IMR-90 (cell line): ENCODE measurements around the gene ZMYM4. TPM values are rescaled to one million over a fixed set of nuclear protein-coding genes. Genes with fewer than 3 reads are reported as not detected.

ENCODE experiments used
- ATAC-seq: fragments of 200-7000 bp; cut with Tn5 transposase; 2 replicates; pipeline ENCODE4 v1.9.1; 2020; ENCODE audit warnings: low read depth, mild to moderate bottlenecking, moderate library complexity
- BruUV-seq: library from RNA; stranded (reverse); fragments of 400-500 nt; replicated peaks from 2 replicates; lab custom pipeline; 2021; lab: Mats Ljungman, UMichigan
- CTCF ChIA-PET: fragments of 300-600 bp; formaldehyde crosslinking; extraction: SDS; loops from one replicate; lab custom pipeline; 2021; ENCODE audit warnings: antibody characterized with exemption; lab: Yijun Ruan, JAX
- POLR2A ChIA-PET: fragments of 300-600 bp; sonication (Branson Sonifier 250); formaldehyde crosslinking; loops from one replicate; lab custom pipeline; 2022; ENCODE audit warnings: antibody characterized with exemption; ENCODE audit not compliant: unreplicated experiment; lab: Charles Lee
- DNase-seq: peaks from one replicate; pipeline ENCODE4 v3.0.0; 2013
- H2AFZ ChIP-seq: replicated peaks from 2 replicates; pipeline ENCODE3; 2013; ENCODE audit warnings: low read length, mild to moderate bottlenecking; ENCODE audit not compliant: poor library complexity
- H2AK5ac ChIP-seq: 2 replicates; pipeline ENCODE4 v1.6.1; 2013; ENCODE audit warnings: low read depth, low read length, inconsistent platforms
- H2AK9ac ChIP-seq: replicated peaks from 2 replicates; pipeline ENCODE3; 2013; ENCODE audit warnings: mild to moderate bottlenecking, low read depth, low read length, moderate library complexity; ENCODE audit not compliant: poor library complexity
- H2BK120ac ChIP-seq: 2 replicates; pipeline ENCODE4 v1.6.1; 2013; ENCODE audit warnings: low read depth, low read length, inconsistent platforms
- H2BK15ac ChIP-seq: 3 replicates; pipeline ENCODE4 v1.6.1; 2013; ENCODE audit warnings: low read depth, low read length, inconsistent platforms
- H2BK20ac ChIP-seq: 2 replicates; pipeline ENCODE4 v1.6.1; 2013; ENCODE audit warnings: low read depth, mild to moderate bottlenecking, inconsistent platforms, low read length, moderate library complexity
- H2BK5ac ChIP-seq: 2 replicates; pipeline ENCODE4 v1.6.1; 2013; ENCODE audit warnings: mild to moderate bottlenecking, low read depth, low read length, inconsistent platforms; ENCODE audit not compliant: poor library complexity, severe bottlenecking
- H3K14ac ChIP-seq: replicated peaks from 2 replicates; pipeline ENCODE4 v1.6.1; 2013; ENCODE audit warnings: low read depth, low read length, inconsistent platforms
- H3K18ac ChIP-seq: 2 replicates; pipeline ENCODE4 v1.6.1; 2013; ENCODE audit warnings: low read depth, low read length, control low read depth
- H3K23ac ChIP-seq: 2 replicates; pipeline ENCODE4 v1.6.1; 2013; ENCODE audit warnings: low read depth, low read length, inconsistent platforms
- H3K27ac ChIP-seq: 2 replicates; pipeline ENCODE4 v1.5.1; 2013; ENCODE audit warnings: mild to moderate bottlenecking, control low read depth, low read length; ENCODE audit not compliant: insufficient read depth
- H3K27me3 ChIP-seq: 2 replicates; pipeline ENCODE4 v1.6.1; 2013; ENCODE audit warnings: low read length; ENCODE audit not compliant: control insufficient read depth, insufficient read depth
- H3K36me3 ChIP-seq: 2 replicates; pipeline ENCODE4 v1.6.1; 2013; ENCODE audit warnings: low read length, mixed read lengths; ENCODE audit not compliant: control insufficient read depth, insufficient read depth
- H3K4ac ChIP-seq: 2 replicates; pipeline ENCODE4 v1.6.1; 2013; ENCODE audit warnings: low read depth, low read length, inconsistent platforms
- H3K4me1 ChIP-seq: 2 replicates; pipeline ENCODE4 v1.6.1; 2013; ENCODE audit warnings: low read length, mixed read lengths; ENCODE audit not compliant: control insufficient read depth, insufficient read depth
- H3K4me2 ChIP-seq: 2 replicates; pipeline ENCODE4 v1.6.1; 2013; ENCODE audit warnings: low read depth, mild to moderate bottlenecking, control low read depth, low read length, moderate library complexity
- H3K4me3 ChIP-seq: 2 replicates; pipeline ENCODE4 v1.5.1; 2013; ENCODE audit warnings: low read depth, mild to moderate bottlenecking, control low read depth, low read length, moderate library complexity; ENCODE audit not compliant: insufficient read depth
- H3K56ac ChIP-seq: 2 replicates; pipeline ENCODE4 v1.6.1; 2013; ENCODE audit warnings: low read length, inconsistent platforms; ENCODE audit not compliant: insufficient read depth; ENCODE audit errors: extremely low read depth
- H3K79me1 ChIP-seq, 2 experiments: 2 replicates each; pipeline ENCODE4 v1.6.1; 2013; ENCODE audit warnings: low read length in 2 of 2, inconsistent platforms in 1 of 2, low read depth in 1 of 2
- H3K9ac ChIP-seq: 2 replicates; pipeline ENCODE4 v1.6.1; 2013; ENCODE audit warnings: low read depth, low read length, control low read depth
- H3K9me1 ChIP-seq: 2 replicates; pipeline ENCODE4 v1.6.1; 2013; ENCODE audit warnings: low read length, inconsistent platforms; ENCODE audit not compliant: insufficient read depth
- H3K9me3 ChIP-seq: 2 replicates; pipeline ENCODE4 v1.6.1; 2013; ENCODE audit warnings: low read length; ENCODE audit not compliant: control insufficient read depth, insufficient read depth
- H4K20me1 ChIP-seq: 2 replicates; pipeline ENCODE4 v1.6.1; 2013; ENCODE audit warnings: low read length, inconsistent platforms; ENCODE audit not compliant: insufficient read depth
- H4K5ac ChIP-seq: 2 replicates; pipeline ENCODE4 v1.6.1; 2013; ENCODE audit warnings: mild to moderate bottlenecking, low read depth, low read length, control low read depth
- H4K8ac ChIP-seq, 2 experiments: 2 replicates each; pipeline ENCODE4 v1.6.1; 2013; ENCODE audit warnings: low read depth in 2 of 2, low read length in 2 of 2, control low read depth in 1 of 2, inconsistent platforms in 1 of 2
- H4K91ac ChIP-seq: 2 replicates; pipeline ENCODE4 v1.6.1; 2013; ENCODE audit warnings: low read depth, low read length, inconsistent platforms; ENCODE audit not compliant: insufficient read depth
- NFE2L2 ChIP-seq: fragments of 150-350 bp; IDR thresholded peaks from 2 replicates; pipeline ENCODE4 v1.6.1; 2016; ENCODE audit warnings: low read depth, mild to moderate bottlenecking, low read length
- POLR2A ChIP-seq: IDR thresholded peaks from 2 replicates; pipeline ENCODE4 v1.6.1; 2012; ENCODE audit warnings: mild to moderate bottlenecking, low read depth, low read length
- RCOR1 ChIP-seq: IDR thresholded peaks from 2 replicates; pipeline ENCODE4 v1.6.1; 2012; ENCODE audit warnings: mild to moderate bottlenecking, low read length, improper control_type of control experiment; ENCODE audit not compliant: insufficient replicate concordance
- RFX5 ChIP-seq: IDR thresholded peaks from 2 replicates; pipeline ENCODE4 v1.8.0; 2012; ENCODE audit warnings: low read depth, mild to moderate bottlenecking, low read length, moderate library complexity
- WGBS, 2 experiments: methylation state at CpG; one replicate each; pipeline versions ENCODE4 v1.1.5 to v1.1.7; 2013; ENCODE audit warnings: missing lambda C conversion rate in 2 of 2; ENCODE audit not compliant: insufficient read length in 1 of 2; ENCODE audit errors: extremely low coverage in 2 of 2; 5-methylcytosine and 5-hydroxymethylcytosine counted together
- dilution Hi-C: fragments of 300-500 bp; cut with HindIII; formaldehyde crosslinking; loops from one replicate; pipeline ENCODE4 v1.14.3; 2018; ENCODE audit warnings: low sequenced_read_pairs; ENCODE audit not compliant: unreplicated experiment
- in situ Hi-C: fragments of 300-500 bp; cut with MboI; formaldehyde crosslinking; loops from 3 replicates; pipeline ENCODE4 v1.14.3; 2019; ENCODE audit warnings: low sequenced_read_pairs, inconsistent platforms, mixed read lengths
- intact Hi-C: fragments of 100-400 bp; cut with micrococcal nuclease; formaldehyde crosslinking; loops from 2 replicates; pipeline ENCODE4 v1.10.0; 2022
- polyA plus RNA-seq, 3 experiments: library from polyadenylated mRNA; depleted of rRNA; stranded (reverse); fragments of >200 nt; gene quantifications; 2 replicates each; pipeline ENCODE4 v1.2.3, GENCODE V29; 2012; ENCODE audit warnings: low replicate concordance in 1 of 3
- total RNA-seq: library from RNA; depleted of rRNA; stranded (reverse); fragments of >200 nt; gene quantifications from 2 replicates; pipeline ENCODE4 v1.2.3, GENCODE V29; 2012

The ZMYM4 gene
- total and polyA plus RNA-seq, 2 of the 4 experiments (the other 2 are of a cell fraction), result 14.7 to 53.8 TPM

DNA sequence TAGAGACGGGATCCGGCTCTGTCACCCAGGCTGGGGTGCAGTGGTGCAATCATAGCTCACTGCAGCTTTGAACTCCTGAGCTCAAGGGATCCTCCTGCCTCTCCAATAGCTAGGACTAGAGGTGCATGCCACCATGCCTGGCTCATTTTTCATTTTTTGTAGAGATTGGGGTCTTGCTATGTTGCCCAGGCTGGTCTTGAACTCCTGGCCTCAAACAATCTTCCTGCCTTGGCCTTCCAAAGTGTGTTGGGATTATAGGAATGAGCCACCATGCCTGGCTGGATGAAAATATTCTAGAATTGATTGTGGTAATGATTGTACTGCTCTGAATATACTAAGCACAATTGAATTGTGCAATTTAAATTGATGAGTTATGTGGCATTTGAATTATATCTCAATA lies 21.9 kb downstream of the ZMYM4 start:
- H4K20me1 ChIP-seq, result peaks cover 32% of the 10 kb centered on the region
- TF ChIP-seq NFE2L2 (no peak), RFX5 (no peak), POLR2A (no peak), RCOR1 (no peak)
- peaks cover 16% of the 10 kb centered on the region for H3K36me3 ChIP-seq
- POLR2A ChIA-PET, result no interaction called here
- H2BK5ac ChIP-seq, result no peak overlapping the region
- in situ Hi-C loops, result loop anchor here (10.0 kb wide), 1 partner anchor 96 kb away; the partner anchor contains the start of gene SFPQ
- no peak overlapping the region for H3K23ac ChIP-seq
- H3K4me3 ChIP-seq, result no peak overlapping the region
- CTCF ChIA-PET, result no interaction called here
- H3K9ac ChIP-seq, result no peak overlapping the region
- peaks cover 7% of the 10 kb centered on the region for H3K4me1 ChIP-seq
- no peak overlapping the region for H2BK15ac ChIP-seq
- DNase-seq (no peak), ATAC-seq (no peak)
- H3K4me2 ChIP-seq, result no peak overlapping the region
- peaks cover 44 to 57% of the 10 kb centered on the region in 2 experiments for H3K79me1 ChIP-seq
- no peak overlapping the region for H4K8ac ChIP-seq
- no peak overlapping the region for H3K14ac ChIP-seq
- H2BK20ac ChIP-seq, result no peak overlapping the region
- H2AK9ac ChIP-seq, result no peak overlapping the region
- H2AK5ac ChIP-seq, result no peak overlapping the region
- no peak overlapping the region for H3K4ac ChIP-seq
- WGBS, 2 experiments, result no CpG with 5 or more reads among the region's 2 CpGs
- no peak overlapping the region for H3K27ac ChIP-seq
- no peak overlapping the region for H3K18ac ChIP-seq
- intact Hi-C loops, result no loop called here
- no peak overlapping the region for H3K56ac ChIP-seq
- no TSS peak for BruUV-seq
- dilution Hi-C loops, result no loop called here
- 0 out of 2 replicates have a peak, but pooled peaks cover 4% of the 10 kb centered on the region for H3K9me1 ChIP-seq
- H4K5ac ChIP-seq, result no peak overlapping the region
- no peak overlapping the region for H2BK120ac ChIP-seq
- H4K91ac ChIP-seq, result no peak overlapping the region
- no peak overlapping the region for H2AFZ ChIP-seq
- H3K9me3 ChIP-seq, result no peaks in the 10 kb centered on the region
- H3K27me3 ChIP-seq, result no peaks in the 10 kb centered on the region
